K562 (cell line): ENCODE data around the gene NR2F2. TPM values are rescaled to one million over a fixed set of nuclear protein-coding genes. Genes with fewer than 3 reads are reported as not detected.

ENCODE experiments used
- CBX2 ChIP-seq: fragments of 200-600 bp; sonication (generic); IDR thresholded peaks from one replicate; pipeline ENCODE4 v1.6.1; 2012; ENCODE audit warnings: mild to moderate bottlenecking, low read length, inconsistent platforms; ENCODE audit not compliant: insufficient read depth, poor library complexity, severe bottlenecking
- EWSR1 ChIP-seq: fragments of 450-650 bp; IDR thresholded peaks from 2 replicates; pipeline ENCODE4 v1.6.1; 2018; ENCODE audit warnings: borderline replicate concordance, mild to moderate bottlenecking, low read depth, moderate library complexity; ENCODE audit not compliant: partially characterized antibody
- KDM5B ChIP-seq: fragments of 200-600 bp; sonication (generic); IDR thresholded peaks from 2 replicates; pipeline ENCODE4 v1.6.1; 2012; ENCODE audit warnings: low read depth, mild to moderate bottlenecking, moderate library complexity, low read length, control low read depth, inconsistent platforms; ENCODE audit not compliant: insufficient replicate concordance
- KLF10 ChIP-seq: fragments of 250-450 bp; sonication (Bioruptor Pico); IDR thresholded peaks from 2 replicates; pipeline ENCODE4 v1.6.1; 2021; ENCODE audit warnings: matching md5 sums
- MYBL2 ChIP-seq, 2 experiments: fragments of 450-650 bp in 1 of 2; sonication (generic) in 1 of 2; formaldehyde crosslinking in 1 of 2; IDR thresholded peaks; 2 replicates each; pipeline versions ENCODE4 v1.6.1 to v1.8.1; 2017 to 2022; ENCODE audit warnings: borderline replicate concordance in 1 of 2, inconsistent platforms in 1 of 2, low read depth in 1 of 2, mild to moderate bottlenecking in 1 of 2, missing genetic modification reagents in 1 of 2, moderate library complexity in 1 of 2
- NFE2L1 ChIP-seq: fragments of 450-650 bp; IDR thresholded peaks from 2 replicates; pipeline ENCODE4 v1.6.1; 2016; ENCODE audit warnings: missing genetic modification characterization, low read depth, mild to moderate bottlenecking, missing compliant biosample characterization, moderate library complexity, borderline replicate concordance
- POLR2B ChIP-seq: fragments of 450-650 bp; IDR thresholded peaks from 2 replicates; pipeline ENCODE4 v1.6.1; 2018; ENCODE audit warnings: low read depth; ENCODE audit not compliant: partially characterized antibody
- RAD21 ChIP-seq, 2 experiments: fragments of 250-450 bp in 1 of 2; fragments of 450-650 bp in 1 of 2; sonication (Bioruptor Pico) in 1 of 2; formaldehyde crosslinking in 1 of 2; IDR thresholded peaks in 1 of 2; conservative IDR thresholded peaks in 1 of 2; 2 replicates each; pipeline versions ENCODE4 v1.4.0 to v1.8.0; 2020 to 2022; ENCODE audit warnings: mild to moderate bottlenecking in 2 of 2, moderate library complexity in 1 of 2
- RBM22 ChIP-seq: fragments of 200-400 bp; formaldehyde crosslinking; IDR thresholded peaks from 2 replicates; pipeline ENCODE4 v1.6.1; 2018; ENCODE audit warnings: low read length, low read depth; ENCODE audit not compliant: poor library complexity, severe bottlenecking
- RBM25 ChIP-seq: fragments of 200-400 bp; formaldehyde crosslinking; IDR thresholded peaks from 2 replicates; pipeline ENCODE4 v1.6.1; 2018; ENCODE audit warnings: low read length, low read depth, moderate library complexity; ENCODE audit not compliant: severe bottlenecking
- SFPQ ChIP-seq: fragments of 200-400 bp; formaldehyde crosslinking; IDR thresholded peaks from 2 replicates; pipeline ENCODE4 v1.6.1; 2017; ENCODE audit warnings: mild to moderate bottlenecking, low read depth, low read length, moderate library complexity
- TCF7L2 ChIP-seq: fragments of 150-350 bp; IDR thresholded peaks from 2 replicates; pipeline ENCODE4 v1.6.1; 2016; ENCODE audit warnings: low read depth, mild to moderate bottlenecking, low read length, moderate library complexity
- TSC22D4 ChIP-seq: fragments of 450-650 bp; IDR thresholded peaks from 2 replicates; pipeline ENCODE4 v1.6.1; 2016; ENCODE audit warnings: missing genetic modification characterization, missing biosample characterization, control low read depth
- ZBTB9 ChIP-seq: fragments of 450-650 bp; formaldehyde crosslinking; IDR thresholded peaks from 2 replicates; pipeline ENCODE4 v1.4.0; 2020; ENCODE audit warnings: mild to moderate bottlenecking, moderate library complexity
- ZC3H4 ChIP-seq: sonication (generic); formaldehyde crosslinking; IDR thresholded peaks from 2 replicates; pipeline ENCODE4 v1.9.0; 2021; ENCODE audit warnings: missing genetic modification reagents, borderline replicate concordance
- ZC3H8 ChIP-seq: fragments of 450-650 bp; IDR thresholded peaks from 2 replicates; pipeline ENCODE4 v1.6.1; 2017
- ZFP91 ChIP-seq: sonication (generic); formaldehyde crosslinking; IDR thresholded peaks from 2 replicates; pipeline ENCODE4 v1.8.0; 2022; ENCODE audit warnings: mild to moderate bottlenecking, missing genetic modification reagents
- ZNF121 ChIP-seq: sonication (generic); formaldehyde crosslinking; conservative IDR thresholded peaks from 2 replicates; pipeline ENCODE4 v1.8.0; 2022; ENCODE audit warnings: missing genetic modification reagents
- polyA plus RNA-seq, 8 experiments: library from polyadenylated mRNA; depleted of rRNA in 4 of 8; stranded (reverse) in 5 of 8; unstranded in 3 of 8; fragments of >200 nt; fragmentation: Nextera tagmentation in 2 of 8; fragmentation: Illumina TruSeq in 1 of 8; extraction: Ambion mirVana in 2 of 8; extraction: Trizol in 1 of 8; gene quantifications; 2 replicates each; pipeline versions ENCODE4 v1.2.1 to v1.2.3, GENCODE V29; 2011 to 2014; ENCODE audit warnings: inconsistent platforms in 1 of 8, missing spikeins in 1 of 8
- total RNA-seq, 7 experiments: library from RNA; depleted of rRNA in 6 of 7; stranded (reverse); fragments of >200 nt in 6 of 7; fragmentation: Illumina TruSeq in 2 of 7; extraction: Trizol in 2 of 7; gene quantifications; 2 replicates each; pipeline versions ENCODE4 v1.2.1 to v1.2.3, GENCODE V29; 2011 to 2021; ENCODE audit warnings: low replicate concordance in 1 of 7
- TF ChIP-seq, protein P1 (sequence below): fragments of 450-650 bp; formaldehyde crosslinking; conservative IDR thresholded peaks from 2 replicates; pipeline ENCODE4 v1.4.0; 2022; ENCODE audit warnings: mild to moderate bottlenecking, missing genetic modification characterization

Gene NR2F2
- total and polyA plus RNA-seq, 9 of the 15 experiments (the other 6 are each of a cell fraction or from before 2014, with no cell fraction given): 6.0 to 51.8 (median 11.1) TPM

- TF ChIP-seq KDM5B: no peak
- TF ChIP-seq ZBTB9 (CRISPR knock-in tag): peak; percentile 74; the same call in 1 of the 2 replicates
- TF ChIP-seq TCF7L2: no peak
- no peak for TF ChIP-seq KLF10 (CRISPR knock-in tag)
- TF ChIP-seq NFE2L1 (tag): no peak
- TF ChIP-seq SFPQ: no peak
- TF ChIP-seq RBM22: peak; percentile 34
- TF ChIP-seq MYBL2 (IDR thresholded peaks at IDR 0.05; ENCODE audit: low read depth): no peak
- no peak for TF ChIP-seq MYBL2 (CRISPR knock-in tag; IDR thresholded peaks at IDR 0.05; ENCODE audit: borderline replicate concordance)
- no peak for TF ChIP-seq TSC22D4 (tag)
- peak; percentile 46; the same call in 1 of the 2 replicates for TF ChIP-seq ZFP91 (CRISPR knock-in tag)
- TF ChIP-seq EWSR1: no peak
- no peak for TF ChIP-seq ZC3H4 (CRISPR knock-in tag)
- TF ChIP-seq RAD21 (CRISPR knock-in tag; conservative IDR thresholded peaks at IDR 0.05 in 1 of 2, IDR thresholded peaks at IDR 0.05 in 1 of 2): peak; percentile 78 to 79
- TF ChIP-seq CBX2: no peak
- peak; percentile 25 for TF ChIP-seq POLR2B
- TF ChIP-seq RBM25: no peak
- TF ChIP-seq, protein P1, sequence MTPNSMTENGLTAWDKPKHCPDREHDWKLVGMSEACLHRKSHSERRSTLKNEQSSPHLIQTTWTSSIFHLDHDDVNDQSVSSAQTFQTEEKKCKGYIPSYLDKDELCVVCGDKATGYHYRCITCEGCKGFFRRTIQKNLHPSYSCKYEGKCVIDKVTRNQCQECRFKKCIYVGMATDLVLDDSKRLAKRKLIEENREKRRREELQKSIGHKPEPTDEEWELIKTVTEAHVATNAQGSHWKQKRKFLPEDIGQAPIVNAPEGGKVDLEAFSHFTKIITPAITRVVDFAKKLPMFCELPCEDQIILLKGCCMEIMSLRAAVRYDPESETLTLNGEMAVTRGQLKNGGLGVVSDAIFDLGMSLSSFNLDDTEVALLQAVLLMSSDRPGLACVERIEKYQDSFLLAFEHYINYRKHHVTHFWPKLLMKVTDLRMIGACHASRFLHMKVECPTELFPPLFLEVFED (CRISPR knock-in tag): no peak
- TF ChIP-seq ZNF121: no peak
- TF ChIP-seq ZC3H8: no peak; the same call in 1 of the 2 replicates
Measured at GRCh38 chr15:96356494-96357455, 26.3 kb downstream of the NR2F2 start (continued).
